Caki2 (cell line): Measurements from ENCODE around the gene UGCG. TPM values are rescaled to one million over a fixed set of nuclear protein-coding genes. Genes with fewer than 3 reads are reported as not detected.
"Not testable (repeated sequence)": the region's sequence is repeated elsewhere in the genome, so short reads cannot be mapped to it uniquely, and the experiment has no call there.

Source experiments
- DNase-seq: peaks from one replicate; pipeline ENCODE4 v3.0.0-alpha.2; 2015; ENCODE audit warnings: low read depth
- in situ Hi-C: cut with HindIII; loops from 2 replicates; pipeline ENCODE4 v1.10.0; 2016; ENCODE audit warnings: low sequenced_read_pairs, low pct_unique_long_range_greater_than_20kb, mixed read lengths
- total RNA-seq: library from RNA; depleted of rRNA; stranded (reverse); fragments of >200 nt; shearing (Covaris generic); gene quantifications from 2 replicates; pipeline ENCODE4 v1.2.3, GENCODE V29; 2014; ENCODE audit warnings: low replicate concordance

Gene UGCG
- total RNA-seq, 1 experiment from 2014 or later = 65.0 TPM

GRCh38 chr9:111878946-111879345, 17.7 kb upstream of the UGCG start:
- in situ Hi-C loops = no loop called here
- no peak for DNase-seq

GRCh38 chr9:111886983-111887718, 9.5 kb upstream of the UGCG start:
- DNase-seq = no peak
- in situ Hi-C loops = no loop called here

GRCh38 chr9:111890334-111890733, 6.3 kb upstream of the UGCG start:
- DNase-seq = no peak
- in situ Hi-C loops = no loop called here

GRCh38 chr9:111890867-111891266, 5.7 kb upstream of the UGCG start:
- DNase-seq, in situ Hi-C loops: not testable (repeated sequence)

- peak; percentile 73 for DNase-seq
- in situ Hi-C loops = no loop called here
Measured at GRCh38 chr9:111891910-111892499, 4.6 kb upstream of the UGCG start.

- peak; percentile 54 for DNase-seq
- in situ Hi-C loops = no loop called here
Measured at GRCh38 chr9:111896942-111897600, 457 bp downstream of the UGCG start.

GRCh38 chr9:111897601-111898137, 1.1 kb downstream of the UGCG start:
- peak; percentile 64 for DNase-seq

GRCh38 chr9:111898331-111899096, 1.9 kb downstream of the UGCG start:
- peak; percentile 49 for DNase-seq
- in situ Hi-C loops = no loop called here

More at GRCh38 chr9:111897601-111898137, 1.1 kb downstream of the UGCG start:
- in situ Hi-C loops = no loop called here

- peak; percentile 46 for DNase-seq
- in situ Hi-C loops = no loop called here
Measured at GRCh38 chr9:111900151-111900857, 3.7 kb downstream of the UGCG start.

- DNase-seq = no peak
- in situ Hi-C loops = no loop called here
Measured at GRCh38 chr9:111900858-111901612, 4.4 kb downstream of the UGCG start.

- in situ Hi-C loops = no loop called here
- peak; percentile 61 for DNase-seq
Measured at GRCh38 chr9:111902391-111903139, 6.0 kb downstream of the UGCG start.

- DNase-seq, in situ Hi-C loops: not testable (repeated sequence)
Measured at GRCh38 chr9:111903535-111903934, 6.9 kb downstream of the UGCG start.

GRCh38 chr9:111904026-111904425, 7.4 kb downstream of the UGCG start:
- in situ Hi-C loops = no loop called here
- no peak for DNase-seq

GRCh38 chr9:111904891-111905291, 8.3 kb downstream of the UGCG start:
- in situ Hi-C loops = no loop called here

GRCh38 chr9:111907147-111907546, 10.5 kb downstream of the UGCG start:
- no peak for DNase-seq
- in situ Hi-C loops = no loop called here

More at GRCh38 chr9:111904891-111905291, 8.3 kb downstream of the UGCG start:
- no peak for DNase-seq

GRCh38 chr9:111909444-111909843, 12.8 kb downstream of the UGCG start:
- DNase-seq = no peak
- in situ Hi-C loops = no loop called here

GRCh38 chr9:111910428-111910827, 13.8 kb downstream of the UGCG start:
- in situ Hi-C loops = no loop called here
- no peak for DNase-seq
